Measurements from ENCODE around the gene NOC2L.
"Not testable (repeated sequence)": the region's sequence is repeated elsewhere in the genome, so short reads cannot be mapped to it uniquely, and the experiment has no call there.

NOC2L gene

DNA sequence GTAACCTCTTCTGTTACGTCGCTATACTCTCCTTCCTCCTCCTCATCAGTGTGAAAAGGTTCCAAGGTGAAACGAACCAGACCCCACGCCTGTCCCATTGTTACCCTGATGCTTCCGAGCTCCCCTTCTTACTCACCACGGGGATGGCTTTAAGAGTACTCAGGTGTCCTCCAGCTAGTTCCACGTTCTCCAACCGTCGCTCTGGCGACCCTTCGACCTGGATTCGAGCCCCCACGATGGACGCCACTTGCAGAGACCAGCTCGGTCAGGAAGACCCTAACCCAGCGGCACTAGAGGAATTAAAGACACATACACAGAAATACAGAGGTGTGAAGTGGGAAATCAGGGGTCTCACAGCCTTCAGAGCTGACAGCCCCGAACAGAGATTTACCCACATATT is 61.1 kb downstream of the NOC2L start:
- DNase-seq = not testable (repeated sequence)

DNA sequence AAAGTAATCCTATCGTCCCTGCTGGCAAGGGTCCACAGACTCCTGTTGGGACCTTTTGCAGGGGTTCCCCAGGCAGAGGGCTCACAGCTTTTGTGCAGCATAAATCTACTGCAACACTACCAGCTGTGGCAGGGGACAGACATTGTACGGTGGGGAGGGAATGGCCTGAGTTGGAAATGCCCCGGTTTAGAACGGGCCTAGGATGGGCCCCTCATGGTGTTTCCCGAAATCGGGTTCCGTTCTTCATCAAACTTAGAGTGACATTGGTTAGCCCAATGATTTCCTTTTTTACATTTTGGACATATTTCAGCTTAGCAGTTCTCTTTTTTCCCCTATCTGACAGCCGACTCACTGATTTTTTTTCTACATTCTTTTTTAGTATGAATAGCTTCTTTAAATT is 61.8 kb downstream of the NOC2L start:
- no peak for DNase-seq

All from CD4-positive, alpha-beta T cell treated with Interleukin-4 for 1 hour (primary cell).